Activated T-helper 1 cell treated with anti-CD3 and anti-CD28 coated beads, Interleukin-2, amount 50 U/mL, for 16 hours (primary cell): ENCODE data around the gene SEZ6.

Source experiments
- DNase-seq, 2 donors: peaks; one replicate each; pipeline ENCODE4 v3.0.0-alpha.2; 2020; ENCODE audit warnings: low read depth in 1 of 2, low spot score in 1 of 2

The SEZ6 gene

DNA sequence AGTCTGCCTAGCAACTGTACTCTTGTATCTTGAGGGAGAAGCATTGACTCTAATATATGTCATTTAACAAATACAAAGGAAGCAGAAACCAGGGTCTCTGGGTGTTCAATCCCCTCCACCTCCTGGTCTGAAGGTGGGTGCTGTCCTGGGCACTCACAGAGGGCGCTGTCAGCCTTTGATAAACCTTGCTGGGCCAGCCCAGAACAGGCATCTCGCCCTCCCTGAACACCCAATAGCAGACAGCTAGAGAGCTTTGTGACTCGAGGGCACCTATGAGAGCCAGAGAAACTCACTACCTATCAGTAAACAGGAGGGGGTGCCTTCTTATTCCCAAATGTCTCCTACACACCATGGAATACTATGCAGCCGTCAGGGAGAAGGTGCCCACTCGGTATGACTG, 30.8 kb upstream of the SEZ6 start:
- no peak for DNase-seq

DNA sequence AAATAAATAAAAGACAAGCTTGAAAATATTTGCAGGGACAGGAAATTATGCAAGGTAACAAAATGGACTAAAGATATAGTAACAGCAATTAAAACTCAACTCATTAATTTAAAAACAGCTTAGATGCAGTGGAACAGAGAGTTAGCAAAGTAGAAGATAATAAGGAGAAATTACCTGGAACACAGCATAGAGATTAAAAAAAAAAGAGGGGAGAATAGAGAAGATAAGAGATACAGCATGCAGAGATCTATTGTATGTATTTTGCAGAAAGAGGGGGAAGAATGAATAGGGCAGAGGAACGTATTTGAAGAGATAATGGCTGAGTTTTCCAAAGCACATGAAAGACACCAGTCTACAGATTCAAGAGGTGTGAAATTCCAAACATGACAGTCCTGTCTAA, 28.7 kb upstream of the SEZ6 start:
- DNase-seq, result no peak

DNA sequence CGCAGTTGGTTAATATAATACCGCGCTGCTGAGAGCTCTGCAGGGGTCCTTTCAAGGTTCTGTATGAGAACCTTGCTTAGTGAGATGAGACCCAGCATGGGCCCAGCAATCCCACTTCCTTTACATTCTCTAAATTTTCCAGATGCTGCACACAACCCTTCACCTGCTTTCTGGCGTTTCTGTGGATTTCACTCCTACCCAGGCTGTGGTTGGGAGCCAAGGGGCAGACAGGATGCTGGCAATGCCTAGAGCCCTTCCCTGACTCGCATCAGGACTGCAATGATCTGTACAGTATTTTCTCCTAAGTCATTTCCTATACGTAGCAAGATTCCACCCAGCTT, 27.0 kb upstream of the SEZ6 start:
- DNase-seq, result no peak

DNA sequence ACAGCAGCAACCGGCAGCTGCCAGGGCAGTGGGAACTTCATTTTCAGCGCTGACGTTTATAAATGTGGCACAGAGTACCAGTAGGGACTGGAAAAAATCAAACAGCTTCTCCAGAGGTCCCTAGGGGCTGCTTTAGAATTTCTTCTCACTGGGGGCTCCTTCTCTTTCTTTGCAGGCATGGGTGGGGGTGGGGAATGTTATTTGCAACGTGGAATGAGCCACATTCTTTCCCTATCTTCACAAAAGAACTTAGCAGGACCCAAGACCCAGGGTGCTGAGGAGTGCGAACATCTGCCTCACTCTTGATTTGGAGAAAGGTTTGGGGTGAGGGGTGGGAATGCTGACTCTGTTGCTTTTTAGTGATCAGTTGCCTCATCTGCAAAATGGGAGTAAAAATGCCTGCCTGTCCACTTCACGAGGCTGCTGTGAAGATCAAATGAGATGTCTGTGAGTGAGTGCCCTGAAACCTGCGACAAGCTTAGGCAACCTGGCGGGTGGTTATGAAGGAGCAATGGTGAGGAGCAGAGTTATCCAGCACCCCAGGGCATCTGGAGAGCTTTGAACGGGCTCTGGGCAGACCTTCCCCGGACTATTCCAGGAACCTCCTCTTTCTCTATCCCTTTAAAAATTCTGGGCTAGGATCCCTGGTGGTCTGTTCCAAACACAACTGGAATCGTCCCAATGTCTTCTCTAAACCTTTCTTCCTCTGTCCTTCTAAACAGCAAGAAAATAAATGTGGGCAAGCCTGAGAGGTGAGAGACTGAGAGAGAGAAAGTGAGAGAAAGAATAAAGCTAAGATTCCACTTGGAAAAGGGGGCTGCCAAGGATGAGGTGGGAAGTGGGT, 26.4 kb upstream of the SEZ6 start:
- no peak for DNase-seq

DNA sequence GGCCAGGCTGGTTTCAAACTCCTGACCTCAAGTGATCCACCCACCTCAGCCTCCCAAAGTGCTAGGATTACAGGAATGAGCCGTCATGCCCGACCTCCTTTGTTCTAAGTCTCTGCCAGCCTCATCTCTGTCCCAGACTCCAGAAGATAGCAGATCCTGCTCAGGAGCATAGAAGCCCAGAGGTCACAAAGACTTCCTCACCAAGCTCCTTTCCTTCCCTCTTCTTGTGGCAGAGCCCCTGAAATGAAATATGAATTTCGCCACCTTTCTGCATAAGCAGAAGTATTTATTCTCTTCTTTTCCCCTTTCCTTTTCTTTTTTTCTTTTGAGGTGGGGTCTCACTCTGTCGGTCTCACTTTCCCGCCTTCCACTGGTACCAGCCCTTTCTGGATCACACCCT, 25.7 kb upstream of the SEZ6 start:
- DNase-seq, result no peak

DNA sequence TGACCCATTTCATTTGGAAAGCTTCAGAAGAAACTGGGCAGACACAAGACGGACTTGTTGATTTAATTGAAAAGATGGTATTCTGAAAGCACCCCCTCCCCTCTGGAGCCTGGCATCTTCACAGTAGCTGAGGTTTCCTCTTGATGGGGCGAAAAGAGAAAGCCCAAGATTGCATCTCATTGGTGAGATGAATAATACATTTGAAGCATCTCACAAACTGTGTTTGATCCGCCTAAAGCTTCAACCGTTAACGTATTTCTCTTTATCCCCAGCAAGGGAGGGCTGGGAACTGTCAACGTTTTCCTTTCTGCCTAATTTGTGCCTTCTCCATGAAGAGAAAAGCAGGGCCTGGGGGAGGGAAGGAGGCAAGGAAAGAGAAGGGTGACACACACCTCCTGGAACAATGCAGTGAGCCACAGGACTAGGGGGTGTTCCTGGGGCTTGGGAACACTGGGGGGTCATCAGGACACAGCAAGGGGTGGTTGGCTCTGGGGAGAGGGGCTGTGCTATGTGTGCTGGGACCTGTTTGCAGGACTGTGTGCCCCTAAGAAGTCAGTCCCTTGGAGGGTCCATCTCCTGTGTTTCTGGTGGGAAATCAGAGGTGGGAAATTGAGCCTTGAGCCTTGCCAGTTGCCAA, 18.6 kb upstream of the SEZ6 start:
- no peak for DNase-seq

DNA sequence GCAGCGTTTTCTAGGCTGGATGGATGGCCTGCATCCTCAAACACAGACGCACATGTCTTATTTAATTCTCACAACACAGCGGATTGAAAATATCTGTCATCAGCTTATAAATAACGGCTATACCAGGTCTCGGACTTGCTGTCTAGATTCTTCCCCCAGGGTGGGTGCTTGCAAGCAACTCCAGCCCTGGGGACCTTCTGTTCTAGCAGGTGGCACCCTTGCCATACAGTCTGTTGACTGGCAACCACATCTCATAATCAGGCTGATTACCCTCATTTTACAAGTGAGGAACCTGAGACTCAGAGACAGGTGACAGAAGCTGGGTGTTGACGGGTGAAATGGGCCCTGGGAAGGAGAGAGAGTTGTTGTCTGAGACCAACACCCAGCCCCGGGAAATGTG, 16.2 kb upstream of the SEZ6 start:
- DNase-seq, result no peak

DNA sequence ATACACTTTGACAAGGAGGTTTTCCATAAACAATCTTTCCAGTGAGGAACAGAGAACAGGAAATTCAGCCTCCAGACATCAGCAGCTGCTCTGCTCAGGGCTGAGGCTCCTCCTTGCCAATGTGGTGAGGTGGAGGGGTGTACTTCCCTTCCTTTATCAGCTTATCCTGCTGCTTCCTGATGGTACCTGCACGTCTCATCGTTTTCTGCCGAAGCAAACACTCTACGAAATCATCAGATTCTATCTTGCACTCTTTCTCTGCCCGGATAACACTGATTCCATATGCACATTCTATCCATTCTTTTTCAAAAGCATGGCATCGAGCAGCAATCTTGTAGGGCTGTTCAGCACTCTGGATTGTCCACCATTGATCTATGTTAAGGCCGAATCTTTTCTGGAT, 15.4 kb upstream of the SEZ6 start:
- no peak for DNase-seq

DNA sequence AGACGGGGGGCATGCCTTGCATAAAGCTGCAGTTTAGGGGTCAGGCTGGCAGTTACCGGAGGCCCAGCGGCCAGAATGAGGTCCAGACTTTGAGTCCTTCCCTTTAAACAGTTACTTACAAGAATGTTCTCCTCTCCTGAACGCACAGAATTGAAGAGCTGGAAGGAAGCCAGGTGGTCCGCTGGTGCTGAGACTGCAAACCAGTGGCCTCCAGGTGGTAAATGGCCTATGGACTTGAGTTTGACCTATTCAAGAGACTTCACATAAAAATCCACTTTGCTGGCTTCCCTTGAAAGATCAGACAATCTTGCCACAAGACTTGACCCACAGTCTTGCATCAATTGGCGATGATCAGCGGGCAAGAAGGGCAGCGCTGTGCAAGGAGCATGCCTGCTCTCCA, 14.7 kb upstream of the SEZ6 start:
- no peak for DNase-seq

DNA sequence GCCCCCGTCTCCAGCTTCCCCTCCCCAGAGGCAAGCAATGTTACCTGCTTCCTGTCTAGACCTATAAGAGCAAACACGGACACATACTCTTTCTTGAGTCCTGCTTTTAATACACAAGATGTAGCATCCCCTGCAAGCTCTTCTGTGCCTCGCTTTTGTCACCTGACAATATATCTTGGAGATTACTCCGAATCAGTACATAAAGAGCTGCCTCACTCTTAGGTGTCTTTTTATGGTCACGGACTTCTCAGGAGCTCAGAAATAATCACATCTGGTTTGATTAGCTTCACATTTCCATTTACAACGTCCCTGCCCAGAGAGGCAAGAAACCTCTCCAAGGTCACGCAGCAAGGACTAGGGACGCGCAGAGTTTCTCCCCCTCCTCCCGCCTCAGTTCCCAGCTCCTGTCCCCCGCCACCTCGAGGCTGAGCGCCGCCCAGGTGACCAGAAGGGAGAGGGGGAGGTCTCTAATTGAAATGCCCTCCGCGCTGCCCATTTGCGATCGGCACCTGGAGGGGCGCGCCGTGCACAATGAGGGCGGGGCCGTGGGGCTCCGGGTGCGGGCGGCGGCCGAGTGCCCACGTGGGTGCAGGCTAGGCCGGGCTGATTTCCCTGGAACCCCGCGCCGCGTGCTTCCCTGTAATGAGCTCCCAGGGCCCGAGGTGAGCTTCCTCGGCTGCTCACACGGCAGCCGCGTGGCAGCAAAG, 13.8 kb upstream of the SEZ6 start:
- DNase-seq, result no peak

DNA sequence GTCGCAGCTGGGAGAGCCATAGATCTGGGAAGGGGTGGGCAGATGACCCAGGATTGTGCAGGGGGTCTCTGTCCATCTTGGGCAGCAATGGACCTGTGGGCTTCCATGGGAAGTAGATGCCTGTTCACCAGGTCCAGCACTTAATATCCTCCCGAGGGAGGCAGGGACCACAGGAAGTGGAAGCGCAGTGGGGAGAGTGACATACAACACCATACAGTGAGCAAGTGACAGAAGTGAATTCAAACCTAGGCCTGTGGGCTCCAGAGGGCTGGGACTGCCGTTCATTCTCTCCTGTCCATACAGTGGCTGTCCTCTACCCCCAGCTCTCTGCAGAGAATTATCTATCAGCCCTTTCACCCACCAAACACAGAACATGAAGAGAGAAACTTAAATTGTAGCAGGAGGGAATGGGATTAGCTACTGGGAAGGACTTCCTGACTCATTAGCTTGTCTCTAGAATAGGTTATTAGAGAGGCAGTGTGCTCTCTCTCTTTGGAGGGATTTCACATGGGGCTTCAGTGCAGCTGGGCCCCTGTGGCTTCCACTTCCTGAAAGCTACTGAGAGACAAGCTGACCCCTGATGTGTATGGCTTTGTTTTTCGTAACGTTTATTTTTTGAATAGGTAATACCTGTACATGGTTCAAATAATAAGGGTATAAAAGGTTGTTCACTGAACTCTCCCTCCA, 13.1 kb upstream of the SEZ6 start:
- no peak for DNase-seq

DNA sequence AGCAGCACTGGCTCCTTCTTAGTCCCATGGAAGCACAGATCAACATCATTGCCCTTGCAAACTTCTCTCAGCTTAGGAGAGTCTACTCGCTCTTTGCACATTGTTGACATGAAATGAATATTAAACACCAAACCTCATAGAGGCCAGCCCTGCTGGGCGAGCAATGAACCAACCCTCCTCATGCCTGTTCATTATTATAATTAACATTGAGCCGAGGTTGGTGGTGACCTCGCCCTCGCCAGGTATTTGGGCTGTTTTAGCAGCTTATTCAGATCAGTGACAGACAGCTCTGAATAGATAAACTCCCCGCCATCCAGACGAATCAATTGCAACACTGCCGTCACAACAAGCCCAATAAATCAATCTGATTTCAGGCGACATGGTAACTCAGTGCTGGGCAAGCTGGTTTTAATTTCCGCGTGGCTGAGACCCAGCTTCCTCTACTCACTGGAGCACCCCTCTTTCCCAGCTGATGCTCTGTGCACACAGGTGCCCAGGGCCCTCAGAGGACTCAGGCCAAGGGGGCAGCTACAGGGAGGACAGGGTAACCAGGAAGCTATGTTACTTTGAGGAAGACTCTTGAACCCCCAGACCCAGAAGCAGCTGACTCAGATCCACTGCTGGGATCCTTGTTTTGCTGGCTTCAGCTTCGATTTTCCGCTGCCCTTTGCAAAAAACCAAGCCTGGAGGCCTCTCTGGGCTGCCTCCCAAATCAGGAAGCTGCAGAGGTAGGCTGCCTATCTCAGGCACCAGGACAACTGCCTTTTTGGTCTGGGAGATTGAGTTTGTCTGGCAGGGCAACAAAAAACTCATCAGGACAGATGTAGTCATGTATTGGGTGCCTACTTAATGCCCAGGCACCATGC, 10.7 kb upstream of the SEZ6 start:
- DNase-seq, result no peak

DNA sequence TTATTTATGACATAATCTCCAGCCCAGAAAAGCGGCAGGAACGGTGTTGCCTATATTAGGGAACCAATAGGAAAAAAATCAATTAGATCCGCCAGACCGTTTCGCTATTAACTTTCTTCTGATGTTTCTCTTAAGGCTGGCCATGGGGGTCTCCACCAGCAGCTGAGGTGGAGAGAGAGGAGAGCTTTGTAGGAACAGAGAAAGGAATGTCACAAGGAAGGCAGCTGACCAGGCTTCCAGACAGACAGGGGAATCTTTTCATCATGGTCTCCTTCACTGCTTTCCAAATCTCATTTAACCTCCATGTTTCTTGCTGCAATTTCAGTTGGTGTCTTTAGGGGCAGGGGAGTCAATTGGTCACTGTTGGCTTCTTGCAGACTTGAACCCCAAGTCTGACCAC, 8.9 kb upstream of the SEZ6 start:
- no peak for DNase-seq

DNA sequence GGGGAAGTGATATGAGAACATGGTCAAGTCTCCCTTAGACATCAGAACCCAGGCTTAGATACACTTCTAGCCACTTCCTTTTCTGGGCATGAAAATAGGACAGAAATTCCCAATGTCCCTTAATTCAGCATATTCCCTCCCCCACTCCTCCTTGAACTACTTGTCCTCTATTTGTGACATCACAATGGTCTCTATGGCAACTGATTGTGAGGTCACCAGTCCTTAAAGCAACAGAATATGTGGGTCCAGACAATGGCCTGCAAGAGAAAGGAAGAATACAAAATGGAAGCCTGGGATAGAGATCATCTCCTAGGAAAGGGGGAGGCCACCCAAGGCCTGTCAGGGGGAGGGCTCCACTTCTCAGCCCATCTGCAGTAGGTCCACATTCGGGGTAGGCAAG, 6.7 kb upstream of the SEZ6 start:
- no peak for DNase-seq

DNA sequence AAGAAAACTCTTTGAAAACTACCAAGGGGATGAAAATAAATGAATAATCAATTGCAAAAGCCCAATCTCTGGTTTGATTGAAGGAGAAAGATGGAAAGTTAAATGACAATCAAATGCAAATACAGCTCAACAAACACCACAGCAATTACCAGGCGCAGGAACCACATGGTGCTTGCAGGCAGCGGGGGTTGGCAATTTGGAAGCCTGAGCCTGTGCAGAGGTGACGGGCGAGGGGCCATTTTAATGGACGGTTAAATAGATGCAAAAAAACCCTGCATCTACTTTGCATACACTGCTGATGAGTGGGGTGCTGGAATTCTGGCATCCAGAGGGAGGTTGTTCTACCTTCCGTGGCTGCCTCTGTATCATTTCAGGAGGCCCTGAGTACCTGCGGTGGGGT, 4.8 kb upstream of the SEZ6 start:
- DNase-seq, result no peak

DNA sequence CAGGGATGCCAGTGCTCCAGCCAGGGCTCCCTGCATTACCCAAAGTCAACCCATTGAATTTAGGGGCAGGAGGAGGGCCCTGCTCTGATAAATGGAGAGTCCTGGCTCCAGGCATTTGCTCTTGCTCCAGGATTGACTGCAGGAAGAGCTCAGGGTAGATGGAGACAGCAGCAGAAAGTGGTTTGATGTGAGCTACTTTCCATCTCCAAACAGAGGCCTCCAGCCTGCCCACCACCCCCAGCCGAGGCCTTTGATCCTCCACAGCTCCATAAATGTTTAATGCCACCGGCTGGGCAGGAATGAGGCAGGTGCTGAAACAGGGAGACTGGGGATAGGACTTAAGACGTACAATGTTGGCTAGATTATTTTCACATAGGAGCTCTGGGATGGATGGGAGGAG, 4.3 kb upstream of the SEZ6 start:
- no peak for DNase-seq

DNA sequence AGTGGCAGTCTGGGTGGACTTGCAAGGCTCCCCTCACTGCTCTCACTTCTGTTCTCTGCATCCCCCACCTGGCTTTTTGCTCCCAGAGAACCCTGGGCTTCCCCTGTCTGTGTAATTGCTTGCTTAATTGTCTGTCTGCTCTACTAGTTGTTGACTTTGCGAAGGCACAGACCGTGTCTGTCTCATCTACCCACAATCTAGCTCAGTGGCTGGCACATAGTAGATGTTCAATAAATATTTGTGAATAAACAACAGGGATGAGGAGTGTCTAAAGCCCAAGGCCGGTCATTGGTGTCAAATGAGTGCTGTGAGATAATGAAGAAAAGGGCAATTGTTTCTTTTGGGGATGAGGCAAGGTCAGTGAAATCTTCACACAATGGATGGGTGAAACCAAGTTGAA, 2.8 kb upstream of the SEZ6 start:
- no peak for DNase-seq

DNA sequence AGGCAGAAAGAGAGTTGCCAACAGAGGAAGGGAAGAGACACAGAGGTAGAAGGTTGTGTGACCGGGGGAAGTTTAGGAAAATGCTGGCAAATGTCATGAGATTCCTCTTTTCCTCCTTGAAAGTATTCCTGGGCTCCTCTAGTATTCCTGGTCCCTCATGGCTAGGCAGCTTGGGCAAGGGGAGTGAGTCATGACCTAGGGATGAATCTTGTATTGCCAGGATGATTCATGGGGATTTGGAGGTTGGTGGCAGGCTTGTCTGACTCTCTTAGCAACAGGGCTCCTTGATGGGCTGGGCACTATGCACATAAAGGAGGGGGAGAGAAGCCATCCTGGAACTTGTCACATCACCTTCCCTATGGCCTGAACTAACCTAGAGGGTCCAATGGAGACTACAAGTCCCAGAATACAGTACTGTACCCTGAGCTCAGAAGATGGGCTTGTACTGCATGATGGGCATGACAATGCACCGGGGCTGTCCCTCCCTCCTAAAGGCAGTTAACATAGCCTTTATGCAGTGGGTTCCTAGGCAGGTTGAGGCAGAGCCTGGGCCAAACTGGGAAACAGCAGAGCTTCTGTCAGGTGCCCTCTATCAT, 2.1 kb upstream of the SEZ6 start:
- DNase-seq, result no peak

DNA sequence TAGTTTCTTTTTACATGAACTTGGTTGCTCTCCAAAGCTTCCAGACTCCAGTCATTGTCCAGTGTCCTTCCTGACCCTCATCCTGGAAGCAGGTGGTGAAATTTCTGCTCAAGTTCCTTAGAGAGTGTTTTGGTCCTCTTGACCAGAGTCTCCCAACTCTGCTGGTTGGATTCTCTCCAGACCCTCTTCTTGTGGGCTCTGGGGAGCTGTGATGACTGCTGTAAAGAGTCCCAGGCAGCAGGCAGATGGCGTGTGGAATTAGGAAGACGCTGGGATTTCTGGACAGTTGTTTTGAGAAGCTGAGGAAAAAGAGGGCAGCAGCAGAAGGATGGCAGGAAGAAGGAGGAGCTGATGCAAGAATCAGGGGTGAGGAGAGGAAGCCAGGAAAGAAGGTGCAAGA, 1.6 kb upstream of the SEZ6 start:
- no peak for DNase-seq

DNA sequence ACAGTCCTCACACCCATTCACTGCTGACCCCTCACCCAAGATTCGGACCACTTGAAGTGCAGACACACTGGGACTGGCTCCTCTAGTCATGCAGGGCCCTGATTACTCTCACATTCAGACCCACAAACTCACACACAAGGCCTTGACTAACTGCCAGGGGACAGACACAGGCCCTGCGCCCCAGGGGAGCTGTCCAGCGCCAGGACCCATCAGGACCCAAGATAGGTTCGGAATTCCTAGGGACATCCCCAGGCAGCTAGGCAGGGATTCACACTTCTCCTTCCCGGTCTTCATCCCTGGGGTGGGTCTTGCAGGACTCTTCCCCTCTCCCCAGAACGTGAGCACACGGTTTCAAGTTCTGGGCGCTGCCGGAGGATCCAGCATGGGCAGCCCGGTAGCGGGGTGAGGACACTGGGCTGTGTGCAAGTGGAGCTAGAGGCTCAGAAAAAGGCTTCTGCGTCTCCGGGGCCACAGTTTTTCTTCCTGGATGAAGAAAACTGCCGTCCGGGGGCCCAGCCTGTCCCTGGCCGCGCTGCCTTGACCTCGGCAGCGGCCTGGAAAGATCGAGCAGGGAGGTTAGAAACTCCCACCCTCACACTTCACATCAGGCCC, 1.6 kb downstream of the SEZ6 start:
- no peak for DNase-seq
